SK-N-SH treated with all-trans-retinoic acid at 6 μM for 48 hours (cell line): ENCODE results near the gene TLR4.

Source experiments
- ATAC-seq: fragments of 200-7000 bp; cut with Tn5 transposase; 3 replicates; pipeline ENCODE4 v1.9.1; 2020; ENCODE audit warnings: mild to moderate bottlenecking, moderate library complexity
- ARNTL ChIP-seq: fragments of 450-650 bp; formaldehyde crosslinking; IDR thresholded peaks from 2 replicates; pipeline ENCODE4 v1.5.0; 2020; ENCODE audit warnings: low read depth, mild to moderate bottlenecking, moderate library complexity, borderline replicate concordance
- ESRRG ChIP-seq: fragments of 250-450 bp; sonication (Bioruptor Pico); IDR thresholded peaks from 2 replicates; pipeline ENCODE4 v1.6.1; 2021; ENCODE audit warnings: mild to moderate bottlenecking
- GLIS3 ChIP-seq: fragments of 250-450 bp; sonication (Bioruptor Pico); IDR thresholded peaks from 2 replicates; pipeline ENCODE4 v1.5.0; 2020; ENCODE audit warnings: mild to moderate bottlenecking, moderate library complexity
- ISL1 ChIP-seq: fragments of 250-450 bp; sonication (Bioruptor Pico); IDR thresholded peaks from 2 replicates; pipeline ENCODE4 v2.1.2; 2022; ENCODE audit warnings: mild to moderate bottlenecking, moderate library complexity
- PPARA ChIP-seq: fragments of 250-450 bp; sonication (Bioruptor Pico); IDR thresholded peaks from 2 replicates; pipeline ENCODE4 v1.5.0; 2020; ENCODE audit warnings: mild to moderate bottlenecking, borderline replicate concordance
- SNAI2 ChIP-seq: fragments of 250-450 bp; sonication (Bioruptor Pico); IDR thresholded peaks from 2 replicates; pipeline ENCODE4 v1.5.0; 2020; ENCODE audit warnings: mild to moderate bottlenecking, moderate library complexity
- TCF4 ChIP-seq: fragments of 250-450 bp; sonication (Bioruptor Pico); IDR thresholded peaks from 2 replicates; pipeline ENCODE4 v1.8.0; 2021; ENCODE audit warnings: mild to moderate bottlenecking, moderate library complexity, borderline replicate concordance
- TOX ChIP-seq: fragments of 250-450 bp; sonication (Bioruptor Pico); IDR thresholded peaks from 2 replicates; pipeline ENCODE4 v1.8.0; 2021; ENCODE audit warnings: mild to moderate bottlenecking, moderate library complexity, borderline replicate concordance
- ZC3H10 ChIP-seq: fragments of 250-450 bp; sonication (Bioruptor Pico); IDR thresholded peaks from 2 replicates; pipeline ENCODE4 v1.5.1; 2021; ENCODE audit warnings: mild to moderate bottlenecking, moderate library complexity
- ZFP3 ChIP-seq: fragments of 250-450 bp; sonication (Bioruptor Pico); IDR thresholded peaks from 2 replicates; pipeline ENCODE4 v1.5.0; 2020; ENCODE audit warnings: mild to moderate bottlenecking, moderate library complexity
- ZFP30 ChIP-seq: fragments of 450-650 bp; formaldehyde crosslinking; IDR thresholded peaks from 2 replicates; pipeline ENCODE4 v1.5.0; 2022; ENCODE audit warnings: mild to moderate bottlenecking, moderate library complexity
- ZNF565 ChIP-seq: fragments of 450-650 bp; formaldehyde crosslinking; conservative IDR thresholded peaks from 2 replicates; pipeline ENCODE4 v1.5.0; 2020; ENCODE audit warnings: low read depth, mild to moderate bottlenecking, moderate library complexity
- TF ChIP-seq, protein P1 (sequence below): fragments of 250-450 bp; sonication (Bioruptor Pico); IDR thresholded peaks from 2 replicates; pipeline ENCODE4 v1.8.0; 2020; ENCODE audit warnings: mild to moderate bottlenecking, moderate library complexity, borderline replicate concordance
- TF ChIP-seq, protein P2 (sequence below): fragments of 250-450 bp; sonication (Bioruptor Pico); IDR thresholded peaks from 2 replicates; pipeline ENCODE4 v1.5.1; 2021; ENCODE audit warnings: mild to moderate bottlenecking, moderate library complexity
- TF ChIP-seq, protein P3 (sequence below): fragments of 250-450 bp; sonication (Bioruptor Pico); IDR thresholded peaks from 2 replicates; pipeline ENCODE4 v1.5.1; 2020; ENCODE audit warnings: low read depth, mild to moderate bottlenecking, moderate library complexity
- TF ChIP-seq, protein P4 (sequence below): fragments of 250-450 bp; sonication (Bioruptor Pico); IDR thresholded peaks from 2 replicates; pipeline ENCODE4 v1.5.0; 2020; ENCODE audit warnings: mild to moderate bottlenecking, moderate library complexity

Gene TLR4

DNA sequence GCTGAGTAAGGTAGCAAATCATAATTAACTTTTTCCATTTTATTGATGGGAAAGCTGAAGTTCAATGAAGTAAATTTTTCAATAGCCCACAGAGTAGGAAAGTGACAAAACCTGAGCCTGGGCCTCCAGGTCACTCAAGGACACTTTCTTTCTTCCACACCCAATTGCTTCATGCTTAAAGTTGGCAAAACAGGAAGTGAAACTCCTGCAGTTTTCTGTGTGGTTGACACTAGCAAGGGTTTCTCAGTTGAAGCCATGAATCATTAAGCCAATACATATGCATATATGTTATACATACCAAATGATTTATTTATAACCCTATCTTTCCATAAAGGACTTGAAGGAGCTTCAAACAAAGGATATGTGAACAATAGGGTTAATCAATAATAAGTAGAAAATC, 13.9 kb downstream of the TLR4 start (continued):
- TF ChIP-seq, protein P1, sequence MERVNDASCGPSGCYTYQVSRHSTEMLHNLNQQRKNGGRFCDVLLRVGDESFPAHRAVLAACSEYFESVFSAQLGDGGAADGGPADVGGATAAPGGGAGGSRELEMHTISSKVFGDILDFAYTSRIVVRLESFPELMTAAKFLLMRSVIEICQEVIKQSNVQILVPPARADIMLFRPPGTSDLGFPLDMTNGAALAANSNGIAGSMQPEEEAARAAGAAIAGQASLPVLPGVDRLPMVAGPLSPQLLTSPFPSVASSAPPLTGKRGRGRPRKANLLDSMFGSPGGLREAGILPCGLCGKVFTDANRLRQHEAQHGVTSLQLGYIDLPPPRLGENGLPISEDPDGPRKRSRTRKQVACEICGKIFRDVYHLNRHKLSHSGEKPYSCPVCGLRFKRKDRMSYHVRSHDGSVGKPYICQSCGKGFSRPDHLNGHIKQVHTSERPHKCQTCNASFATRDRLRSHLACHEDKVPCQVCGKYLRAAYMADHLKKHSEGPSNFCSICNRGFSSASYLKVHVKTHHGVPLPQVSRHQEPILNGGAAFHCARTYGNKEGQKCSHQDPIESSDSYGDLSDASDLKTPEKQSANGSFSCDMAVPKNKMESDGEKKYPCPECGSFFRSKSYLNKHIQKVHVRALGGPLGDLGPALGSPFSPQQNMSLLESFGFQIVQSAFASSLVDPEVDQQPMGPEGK (CRISPR knock-in tag) = no peak
- TF ChIP-seq, protein P2, sequence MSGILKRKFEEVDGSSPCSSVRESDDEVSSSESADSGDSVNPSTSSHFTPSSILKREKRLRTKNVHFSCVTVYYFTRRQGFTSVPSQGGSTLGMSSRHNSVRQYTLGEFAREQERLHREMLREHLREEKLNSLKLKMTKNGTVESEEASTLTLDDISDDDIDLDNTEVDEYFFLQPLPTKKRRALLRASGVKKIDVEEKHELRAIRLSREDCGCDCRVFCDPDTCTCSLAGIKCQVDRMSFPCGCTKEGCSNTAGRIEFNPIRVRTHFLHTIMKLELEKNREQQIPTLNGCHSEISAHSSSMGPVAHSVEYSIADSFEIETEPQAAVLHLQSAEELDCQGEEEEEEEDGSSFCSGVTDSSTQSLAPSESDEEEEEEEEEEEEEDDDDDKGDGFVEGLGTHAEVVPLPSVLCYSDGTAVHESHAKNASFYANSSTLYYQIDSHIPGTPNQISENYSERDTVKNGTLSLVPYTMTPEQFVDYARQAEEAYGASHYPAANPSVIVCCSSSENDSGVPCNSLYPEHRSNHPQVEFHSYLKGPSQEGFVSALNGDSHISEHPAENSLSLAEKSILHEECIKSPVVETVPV (CRISPR knock-in tag) = no peak
- TF ChIP-seq ESRRG (CRISPR knock-in tag) (no peak), ZC3H10 (CRISPR knock-in tag) (no peak), PPARA (no peak), ZNF565 (CRISPR knock-in tag) (no peak)
- TF ChIP-seq, protein P3, sequence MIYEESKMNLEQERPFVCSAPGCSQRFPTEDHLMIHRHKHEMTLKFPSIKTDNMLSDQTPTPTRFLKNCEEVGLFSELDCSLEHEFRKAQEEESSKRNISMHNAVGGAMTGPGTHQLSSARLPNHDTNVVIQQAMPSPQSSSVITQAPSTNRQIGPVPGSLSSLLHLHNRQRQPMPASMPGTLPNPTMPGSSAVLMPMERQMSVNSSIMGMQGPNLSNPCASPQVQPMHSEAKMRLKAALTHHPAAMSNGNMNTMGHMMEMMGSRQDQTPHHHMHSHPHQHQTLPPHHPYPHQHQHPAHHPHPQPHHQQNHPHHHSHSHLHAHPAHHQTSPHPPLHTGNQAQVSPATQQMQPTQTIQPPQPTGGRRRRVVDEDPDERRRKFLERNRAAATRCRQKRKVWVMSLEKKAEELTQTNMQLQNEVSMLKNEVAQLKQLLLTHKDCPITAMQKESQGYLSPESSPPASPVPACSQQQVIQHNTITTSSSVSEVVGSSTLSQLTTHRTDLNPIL = no peak

DNA sequence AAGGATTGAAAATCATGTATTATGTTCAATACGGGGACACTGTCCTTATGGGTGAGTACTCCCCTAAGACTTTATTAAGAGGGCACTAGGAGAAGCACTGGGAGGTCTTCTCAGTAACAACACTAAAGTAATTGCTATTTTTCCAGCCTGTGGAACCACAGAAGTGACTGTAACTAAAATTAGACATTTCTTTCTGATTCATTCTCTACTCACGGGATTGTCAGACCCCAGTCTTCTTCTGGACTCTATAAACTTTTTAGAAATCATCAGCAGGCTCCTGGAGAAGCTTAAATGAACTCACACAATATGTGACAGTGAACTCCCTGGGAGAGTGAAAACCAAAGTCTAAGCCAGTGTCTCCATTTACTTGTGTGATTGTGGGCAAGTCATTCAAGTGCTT, 14.5 kb downstream of the TLR4 start:
- TF ChIP-seq ZNF565 (CRISPR knock-in tag) = no peak
- no peak for TF ChIP-seq ISL1 (CRISPR knock-in tag)
- no peak; the same call in 2 of the 3 replicates for ATAC-seq

DNA sequence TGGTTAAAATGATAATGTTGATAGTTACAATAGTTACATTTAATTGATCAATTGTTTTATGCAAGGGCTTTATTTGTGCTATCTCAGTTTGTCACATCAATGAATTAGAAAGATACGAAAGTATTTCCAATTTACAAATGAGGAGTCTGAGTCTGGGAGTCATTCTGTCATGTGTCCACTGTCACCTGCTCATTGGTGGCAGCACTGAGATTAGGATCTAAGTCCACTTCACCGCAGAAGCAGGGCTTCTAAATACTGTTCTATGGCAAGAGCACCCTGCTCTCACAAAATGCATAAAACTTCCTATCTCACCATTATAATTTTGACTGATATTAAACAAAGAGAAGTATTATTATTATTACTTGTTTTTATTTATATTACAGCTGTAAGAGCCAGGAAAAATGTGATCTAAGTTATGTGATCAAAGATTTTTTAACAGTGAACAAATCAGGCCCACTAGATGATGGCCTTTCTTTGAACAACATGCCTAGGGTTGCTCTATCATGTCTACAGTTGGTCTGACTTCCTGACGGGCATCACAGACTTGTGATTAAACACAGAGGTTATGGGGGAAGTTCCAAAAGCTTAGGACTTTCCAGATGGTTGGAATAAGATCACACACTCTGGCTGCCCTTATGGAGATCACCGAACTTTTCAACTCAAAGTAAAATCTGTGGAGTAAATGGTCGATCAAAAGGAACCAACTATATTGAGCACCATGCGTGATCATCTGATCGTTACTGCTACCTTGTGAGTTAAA, 15.1 kb downstream of the TLR4 start:
- TF ChIP-seq, protein P3 = no peak
- TF ChIP-seq SNAI2 (CRISPR knock-in tag) = 0 out of 2 replicates have a peak, but pooled peaks have one; percentile 15
- no peak for ATAC-seq

DNA sequence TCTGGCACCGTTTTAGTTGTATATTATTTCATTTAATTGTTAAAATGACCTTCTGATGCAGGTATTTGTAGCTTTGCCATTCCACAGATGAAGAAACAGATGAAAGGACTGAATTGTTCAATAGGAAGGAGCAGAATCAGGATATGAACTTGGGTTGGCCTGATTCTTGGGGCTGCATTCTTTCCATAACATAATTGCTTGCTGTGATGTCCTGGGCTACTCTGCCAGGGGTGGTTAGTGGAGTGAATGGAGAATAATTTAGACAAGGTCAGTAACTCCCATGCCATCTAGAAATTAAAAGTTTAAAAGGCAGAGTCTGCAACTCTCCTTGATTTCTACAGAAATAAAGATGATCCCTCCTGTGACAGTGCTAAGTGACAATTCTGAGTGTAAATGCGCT, 15.9 kb downstream of the TLR4 start:
- TF ChIP-seq GLIS3 (CRISPR knock-in tag) (no peak), ARNTL (CRISPR knock-in tag) (no peak)
- TF ChIP-seq, protein P4, sequence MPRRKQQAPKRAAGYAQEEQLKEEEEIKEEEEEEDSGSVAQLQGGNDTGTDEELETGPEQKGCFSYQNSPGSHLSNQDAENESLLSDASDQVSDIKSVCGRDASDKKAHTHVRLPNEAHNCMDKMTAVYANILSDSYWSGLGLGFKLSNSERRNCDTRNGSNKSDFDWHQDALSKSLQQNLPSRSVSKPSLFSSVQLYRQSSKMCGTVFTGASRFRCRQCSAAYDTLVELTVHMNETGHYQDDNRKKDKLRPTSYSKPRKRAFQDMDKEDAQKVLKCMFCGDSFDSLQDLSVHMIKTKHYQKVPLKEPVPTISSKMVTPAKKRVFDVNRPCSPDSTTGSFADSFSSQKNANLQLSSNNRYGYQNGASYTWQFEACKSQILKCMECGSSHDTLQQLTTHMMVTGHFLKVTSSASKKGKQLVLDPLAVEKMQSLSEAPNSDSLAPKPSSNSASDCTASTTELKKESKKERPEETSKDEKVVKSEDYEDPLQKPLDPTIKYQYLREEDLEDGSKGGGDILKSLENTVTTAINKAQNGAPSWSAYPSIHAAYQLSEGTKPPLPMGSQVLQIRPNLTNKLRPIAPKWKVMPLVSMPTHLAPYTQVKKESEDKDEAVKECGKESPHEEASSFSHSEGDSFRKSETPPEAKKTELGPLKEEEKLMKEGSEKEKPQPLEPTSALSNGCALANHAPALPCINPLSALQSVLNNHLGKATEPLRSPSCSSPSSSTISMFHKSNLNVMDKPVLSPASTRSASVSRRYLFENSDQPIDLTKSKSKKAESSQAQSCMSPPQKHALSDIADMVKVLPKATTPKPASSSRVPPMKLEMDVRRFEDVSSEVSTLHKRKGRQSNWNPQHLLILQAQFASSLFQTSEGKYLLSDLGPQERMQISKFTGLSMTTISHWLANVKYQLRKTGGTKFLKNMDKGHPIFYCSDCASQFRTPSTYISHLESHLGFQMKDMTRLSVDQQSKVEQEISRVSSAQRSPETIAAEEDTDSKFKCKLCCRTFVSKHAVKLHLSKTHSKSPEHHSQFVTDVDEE (CRISPR knock-in tag) = no peak
- TF ChIP-seq, all 23 proteins: peak for 0

DNA sequence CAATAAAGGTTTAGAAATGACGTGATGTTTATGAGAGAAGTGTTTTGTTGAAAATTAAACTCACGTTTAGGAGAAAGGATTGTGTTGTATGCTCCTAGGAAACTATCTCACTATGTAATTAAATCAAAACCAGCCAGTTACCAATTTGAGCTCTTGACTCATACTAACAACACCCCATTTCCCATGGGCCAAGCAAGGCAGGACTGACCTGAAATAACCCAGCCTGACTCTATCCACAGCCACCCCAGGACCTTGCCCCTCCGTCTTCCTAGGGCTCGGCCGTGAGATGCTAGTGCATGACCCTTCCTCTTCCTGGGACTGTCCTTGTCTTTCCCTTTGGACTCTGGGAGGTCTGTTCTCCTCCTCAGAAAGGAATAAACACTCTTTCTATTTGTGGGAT, 16.4 kb downstream of the TLR4 start:
- peak; percentile 87 for ATAC-seq
- TF ChIP-seq PPARA = no peak
- TF ChIP-seq TCF4 (CRISPR knock-in tag) = 0 out of 2 replicates have a peak, but pooled peaks have one; percentile 4
- no peak for TF ChIP-seq ZFP30
- TF ChIP-seq, protein P4 (CRISPR knock-in tag) = peak; percentile 49; the same call in 1 of the 2 replicates
- TF ChIP-seq TOX (CRISPR knock-in tag) = no peak
- TF ChIP-seq ESRRG (CRISPR knock-in tag) = no peak
- peak; percentile 66 for TF ChIP-seq ISL1 (CRISPR knock-in tag)
- TF ChIP-seq, protein P2 (CRISPR knock-in tag) = no peak
- peak; percentile 71 for TF ChIP-seq ZFP3 (CRISPR knock-in tag)

More for the DNA sequence above, 15.9 kb downstream of the TLR4 start:
- peak; percentile 69 for ATAC-seq
